MM.1S (cell line): ENCODE results near the gene FCGR3A.

Experiments used
- CTCF ChIP-seq: fragments of 300-600 bp; sonication (generic); IDR thresholded peaks from 2 replicates; pipeline ENCODE4 v1.5.1; 2016; ENCODE audit warnings: antibody characterized with exemption, low read length, mixed read lengths
- EZH2 ChIP-seq: fragments of 300-600 bp; sonication (generic); optimal IDR thresholded peaks from 2 replicates; pipeline ENCODE3; 2017; ENCODE audit warnings: low read depth, mild to moderate bottlenecking, antibody characterized with exemption, low read length, mixed read lengths

DNA sequence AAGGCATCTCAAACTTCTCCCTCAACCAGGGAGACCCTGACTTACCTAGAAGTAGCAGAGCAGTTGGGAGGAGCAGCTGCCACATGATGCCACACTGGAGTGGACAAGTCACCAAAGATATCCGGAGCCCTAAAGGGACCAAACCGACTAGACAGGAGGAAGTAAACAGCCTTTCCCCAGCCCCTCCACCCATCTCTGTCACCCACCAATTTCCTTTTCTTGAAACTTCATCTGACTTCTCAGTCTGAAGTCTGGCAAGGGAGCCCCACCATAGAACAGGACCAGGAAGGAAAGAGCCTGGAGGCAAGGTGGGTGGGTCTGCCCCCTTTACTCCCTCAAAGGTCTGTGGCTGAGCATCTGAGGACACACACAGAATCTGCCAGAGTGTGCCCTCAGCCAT is at the start of gene FCGR3A:
- TF ChIP-seq CTCF, result no peak
- no peak for TF ChIP-seq EZH2
